ENCODE results near the gene SLC38A2.

The SLC38A2 gene

DNA sequence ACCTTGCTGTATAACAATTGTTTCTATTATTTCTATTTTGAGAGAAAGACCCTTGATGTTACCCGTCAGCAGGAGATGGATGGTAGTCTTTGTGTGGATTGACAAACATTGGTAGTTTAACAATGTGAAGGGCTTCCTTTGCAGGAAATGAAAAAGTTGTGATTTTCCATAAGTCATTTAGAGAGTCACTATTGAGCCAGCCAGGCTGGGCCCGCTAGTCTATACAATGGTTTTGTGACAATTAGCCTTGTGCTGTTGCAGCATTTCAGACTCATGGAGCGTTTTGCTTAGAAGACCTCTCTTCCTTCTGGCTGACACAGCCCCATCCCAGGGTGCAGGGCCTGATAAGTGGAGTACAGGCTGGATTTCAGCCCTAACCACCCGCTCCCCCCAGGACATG, 18.3 kb upstream of the SLC38A2 start:
- no peak for DNase-seq

DNA sequence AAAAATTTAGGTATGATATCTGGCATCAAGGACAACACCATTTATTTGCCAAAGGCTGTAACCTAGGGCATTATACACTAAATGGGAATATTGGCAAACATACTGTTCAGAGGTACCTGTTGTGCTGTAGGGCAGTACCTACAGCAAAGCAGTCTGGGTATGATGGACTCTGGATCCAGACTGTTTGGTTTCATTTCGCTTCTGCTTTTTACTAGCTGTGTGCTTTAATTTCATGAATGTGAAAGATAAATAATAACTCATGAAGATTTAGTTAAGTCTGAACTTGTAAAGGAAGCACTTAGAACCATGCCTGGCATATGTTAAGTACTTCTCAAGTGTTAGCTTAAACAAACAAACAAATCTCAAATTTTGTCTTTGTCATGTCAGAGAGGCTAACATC, 17.7 kb upstream of the SLC38A2 start:
- DNase-seq: no peak

DNA sequence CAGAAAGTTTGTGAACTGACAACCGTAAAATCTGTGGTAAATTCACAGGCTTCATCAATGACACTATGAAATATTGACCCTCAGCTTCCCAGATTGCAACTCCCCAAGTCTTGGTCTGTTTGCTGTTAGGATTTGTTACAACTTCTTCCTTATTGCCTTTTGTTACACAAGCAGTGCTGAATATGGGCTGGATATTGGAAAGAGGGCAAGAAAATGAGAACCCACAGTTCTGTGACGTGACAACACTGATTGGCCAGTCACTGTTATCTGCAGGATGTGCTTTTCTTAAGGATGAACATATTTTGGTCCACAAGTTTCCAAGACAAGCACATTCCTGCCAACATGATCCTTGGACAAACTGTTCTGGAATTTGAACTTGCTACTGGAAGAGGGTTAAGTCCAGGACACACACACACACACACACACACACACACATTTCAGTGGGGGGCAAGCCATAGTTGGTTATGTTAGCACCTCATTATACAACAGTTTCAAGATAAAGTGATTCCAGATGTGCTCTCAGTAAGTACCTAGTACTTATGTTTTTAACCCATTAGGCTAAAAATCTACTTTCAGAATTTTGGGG, 16.6 kb upstream of the SLC38A2 start:
- DNase-seq: no peak

- no peak for DNase-seq
Measured at GRCh38 chr12:46388427-46389021, 16.0 kb upstream of the SLC38A2 start.

DNA sequence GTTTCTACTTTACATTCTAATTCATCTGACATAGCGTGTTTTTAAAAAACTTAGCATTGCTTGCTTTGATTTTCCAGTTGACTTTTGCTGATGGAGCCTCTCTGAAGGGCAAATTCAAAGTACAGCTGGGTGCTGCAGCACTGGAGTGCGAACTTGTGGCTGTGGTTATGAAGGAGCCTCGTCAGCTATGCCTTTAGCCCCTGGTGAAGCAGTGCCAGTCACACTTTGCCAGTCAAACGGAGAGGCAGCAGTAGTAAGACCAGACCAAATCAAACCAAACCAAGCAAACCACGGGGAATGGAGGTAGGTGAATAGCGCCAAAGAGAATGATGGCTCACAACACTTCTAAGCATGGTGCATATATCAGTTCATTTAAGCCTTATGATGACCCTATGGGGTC, 15.1 kb upstream of the SLC38A2 start:
- DNase-seq: no peak

- no peak for DNase-seq
Measured at GRCh38 chr12:46386877-46387629, 14.5 kb upstream of the SLC38A2 start.

DNA sequence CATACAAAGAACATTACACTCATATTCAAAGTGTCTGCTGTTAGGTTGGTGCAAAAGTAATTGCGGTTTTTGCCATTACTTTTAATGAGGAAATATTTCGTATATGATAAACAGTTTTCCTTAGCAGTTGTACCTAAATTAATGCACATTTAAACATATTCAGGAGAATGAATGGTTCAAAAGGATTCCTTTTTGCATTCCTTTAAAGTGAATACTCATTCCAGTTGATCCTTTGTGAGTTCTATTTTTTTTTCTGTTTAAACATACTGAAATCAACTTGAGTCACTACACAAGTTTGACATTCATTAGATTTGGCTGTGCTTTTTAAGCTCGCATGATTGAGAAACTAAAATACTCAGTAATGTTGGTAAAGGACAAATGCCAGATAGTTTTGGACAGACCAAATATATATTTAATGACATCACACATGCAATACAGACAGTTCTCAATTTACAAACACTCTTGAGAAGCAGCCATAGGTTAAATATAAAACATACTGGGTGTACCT, 13.8 kb upstream of the SLC38A2 start:
- DNase-seq: no peak

GRCh38 chr12:46385438-46385837, 12.9 kb upstream of the SLC38A2 start:
- no peak for DNase-seq

GRCh38 chr12:46384451-46385309, 12.1 kb upstream of the SLC38A2 start:
- no peak for DNase-seq

- DNase-seq: peak; percentile 39
Measured at GRCh38 chr12:46383654-46384450, 11.3 kb upstream of the SLC38A2 start.

- DNase-seq: peak; percentile 92
Measured at GRCh38 chr12:46382964-46383653, 10.5 kb upstream of the SLC38A2 start.

- DNase-seq: no peak
Measured at GRCh38 chr12:46382408-46382963, 9.9 kb upstream of the SLC38A2 start.

DNA sequence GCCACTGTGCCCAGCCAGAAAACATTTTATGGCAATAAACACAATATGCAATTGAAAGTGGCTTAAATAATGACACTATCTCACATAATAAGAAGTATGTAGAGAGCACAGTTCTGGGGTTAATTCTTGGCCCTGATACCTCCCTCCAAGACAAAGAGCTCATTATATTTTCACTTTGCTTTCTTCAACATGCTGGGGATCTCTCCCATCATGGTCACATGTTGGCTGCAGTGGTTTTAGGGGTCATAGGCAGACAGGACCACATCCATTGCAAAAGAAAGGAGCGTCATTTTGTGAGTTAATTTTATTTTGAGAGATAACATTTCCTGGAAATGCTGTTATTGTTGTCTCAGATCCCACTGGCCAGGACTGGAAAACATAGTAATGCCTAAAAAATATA, 8.3 kb upstream of the SLC38A2 start:
- DNase-seq: no peak

GRCh38 chr12:46380022-46380796, 7.6 kb upstream of the SLC38A2 start:
- no peak for DNase-seq

DNA sequence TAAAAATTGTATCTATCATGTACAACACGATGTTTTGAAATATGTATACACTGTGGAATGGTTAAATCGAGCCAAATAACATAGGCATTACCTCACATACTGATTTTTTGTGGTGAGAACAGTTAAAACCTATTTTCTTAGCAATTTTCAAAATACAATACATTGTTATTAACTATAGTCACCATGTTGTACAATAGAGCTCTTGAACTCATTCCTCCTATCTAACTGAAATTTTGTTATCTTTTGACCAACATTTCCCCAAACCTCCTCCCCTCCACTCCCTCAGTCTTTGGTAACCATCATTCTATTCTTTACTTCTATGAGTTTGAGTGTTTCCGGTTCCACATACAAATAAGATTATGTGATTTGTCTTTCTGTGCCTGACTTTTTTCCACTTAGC, 6.8 kb upstream of the SLC38A2 start:
- no peak for DNase-seq

DNA sequence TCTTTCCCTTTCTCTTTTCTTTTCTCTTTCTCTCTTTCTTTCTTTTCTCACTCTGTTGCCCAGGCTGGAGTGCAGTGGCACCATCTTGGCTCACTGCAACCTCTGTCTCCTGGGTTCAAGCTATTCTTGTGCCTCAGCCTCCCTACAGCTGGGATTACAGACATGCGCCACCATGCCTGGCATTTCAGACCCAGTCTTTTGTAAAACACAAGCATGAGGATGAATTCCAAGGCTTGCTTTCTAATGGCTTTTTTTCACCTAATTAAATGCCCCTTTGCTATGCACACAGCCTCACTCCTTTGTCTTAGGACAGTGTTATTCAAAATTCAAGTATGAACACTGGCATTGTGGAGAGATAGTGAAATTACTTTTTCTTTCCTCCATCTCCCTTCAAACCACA, 6.0 kb upstream of the SLC38A2 start:
- DNase-seq: no peak

- DNase-seq: no peak
Measured at GRCh38 chr12:46377678-46378077, 5.1 kb upstream of the SLC38A2 start.

DNA sequence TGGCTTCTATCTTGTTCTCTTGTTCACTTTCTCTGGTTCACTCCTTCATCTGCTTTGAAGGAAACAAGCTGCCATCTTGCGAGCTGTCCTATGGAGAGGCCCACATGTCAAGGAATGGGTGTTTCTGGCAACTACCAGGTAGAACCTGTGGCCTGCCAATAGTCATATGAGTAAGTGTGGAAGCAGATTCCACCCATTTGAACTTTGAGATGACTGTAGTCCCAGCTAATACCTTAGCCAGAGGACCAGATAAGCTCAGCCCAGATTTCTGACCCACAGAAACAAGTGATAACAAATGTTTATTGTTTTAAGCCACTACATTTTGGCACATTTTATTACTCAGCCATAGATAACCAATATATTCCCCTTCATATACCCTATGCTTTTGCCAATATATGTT, 4.0 kb upstream of the SLC38A2 start:
- no peak for DNase-seq

DNA sequence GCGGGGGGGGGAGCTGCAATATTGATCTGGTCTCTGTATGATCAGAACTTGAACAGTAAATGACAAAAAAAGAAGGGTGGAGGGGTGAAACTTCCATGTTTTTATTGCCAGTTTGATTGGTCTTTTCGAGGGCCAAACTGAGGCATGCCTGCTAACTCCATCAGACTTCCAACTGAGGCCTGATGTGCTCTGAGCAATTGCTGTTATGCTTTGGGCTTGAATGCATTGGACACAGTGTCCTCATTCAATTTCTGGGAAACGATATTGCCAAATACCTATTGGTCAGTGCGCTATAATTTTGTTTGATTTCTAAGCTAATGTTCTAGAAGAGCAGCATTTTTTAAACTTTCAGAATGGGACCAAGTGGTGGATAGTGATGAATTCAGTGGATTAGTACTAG, 2.1 kb upstream of the SLC38A2 start:
- no peak for DNase-seq

DNA sequence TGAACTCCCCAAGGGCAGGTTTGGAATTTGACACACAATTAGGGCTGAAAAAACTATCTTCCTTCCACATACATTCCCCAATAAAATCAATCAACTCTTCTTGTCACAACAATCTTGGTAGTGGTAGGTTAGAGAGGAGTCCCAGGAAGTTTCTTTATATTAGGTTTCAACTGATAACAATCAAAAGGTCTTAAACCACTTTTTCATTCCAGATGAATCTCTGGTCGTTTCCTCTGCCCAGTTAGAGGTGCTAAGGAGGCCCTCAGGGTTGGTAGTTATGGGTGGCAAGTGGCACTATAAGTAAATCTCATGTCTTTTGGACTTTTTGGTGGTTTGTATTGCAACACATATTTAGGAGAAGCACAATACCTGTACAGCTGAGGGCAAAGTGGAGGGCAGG, 1.7 kb upstream of the SLC38A2 start:
- DNase-seq: no peak

Measured in COR-L47 (cell line).